WTC11 (cell line): ENCODE data around the gene HAO1. TPM values are rescaled to one million over a fixed set of nuclear protein-coding genes. Genes with fewer than 3 reads are reported as not detected.

Experiments used
- ATAC-seq: fragments of 200-7000 bp; cut with Tn5 transposase; 2 replicates; pipeline ENCODE4 v1.10.0; 2021; ENCODE audit warnings: mild to moderate bottlenecking, moderate library complexity
- CTCF ChIA-PET: fragments of 300-600 bp; sonication (Branson Sonifier 250); formaldehyde crosslinking; loops from one replicate; lab custom pipeline; 2021; ENCODE audit warnings: antibody characterized with exemption; lab: Charles Lee
- POLR2A ChIA-PET: fragments of 350-600 bp; sonication (Branson Sonifier 250); formaldehyde crosslinking; loops from one replicate; lab custom pipeline; 2021; ENCODE audit warnings: antibody characterized with exemption; lab: Charles Lee
- DNase-seq: peaks from one replicate; pipeline ENCODE4 v3.0.0; 2021; ENCODE audit warnings: low spot score
- H3K27ac Mint-ChIP-seq: 2 replicates; pipeline ENCODE4 v1.8.0; 2021; ENCODE audit warnings: mixed read lengths
- H3K27me3 Mint-ChIP-seq: 2 replicates; pipeline ENCODE4 v1.8.0; 2021; ENCODE audit warnings: low read depth, mild to moderate bottlenecking, moderate library complexity, mixed read lengths
- H3K36me3 Mint-ChIP-seq: 2 replicates; pipeline ENCODE4 v1.8.0; 2021; ENCODE audit warnings: mixed read lengths
- H3K4me1 Mint-ChIP-seq: 2 replicates; pipeline ENCODE4 v1.8.0; 2022; ENCODE audit warnings: mixed read lengths
- H3K4me3 Mint-ChIP-seq: 2 replicates; pipeline ENCODE4 v1.8.0; 2021; ENCODE audit warnings: mild to moderate bottlenecking, moderate library complexity, mixed read lengths
- H3K9me3 Mint-ChIP-seq: 2 replicates; pipeline ENCODE4 v1.8.0; 2021; ENCODE audit warnings: mixed read lengths
- CREB1 ChIP-seq: sonication (generic); formaldehyde crosslinking; IDR thresholded peaks from 2 replicates; pipeline ENCODE4 v1.8.0; 2023; ENCODE audit warnings: mild to moderate bottlenecking, missing genetic modification reagents
- NFE2L1 ChIP-seq: sonication (generic); formaldehyde crosslinking; IDR thresholded peaks from 2 replicates; pipeline ENCODE4 v1.8.1; 2023; ENCODE audit warnings: missing genetic modification reagents
- NR2C2 ChIP-seq: sonication (generic); formaldehyde crosslinking; IDR thresholded peaks from 2 replicates; pipeline ENCODE4 v1.8.0; 2022; ENCODE audit warnings: mild to moderate bottlenecking, missing genetic modification reagents
- PREB ChIP-seq: sonication (generic); formaldehyde crosslinking; IDR thresholded peaks from 2 replicates; pipeline ENCODE4 v1.8.1; 2022; ENCODE audit warnings: mild to moderate bottlenecking, missing genetic modification reagents, moderate library complexity, borderline replicate concordance
- SMAD3 ChIP-seq: sonication (generic); formaldehyde crosslinking; IDR thresholded peaks from 2 replicates; pipeline ENCODE4 v1.8.0; 2022; ENCODE audit warnings: missing genetic modification reagents, mild to moderate bottlenecking, borderline replicate concordance
- SOX15 ChIP-seq: fragments of 250-450 bp; sonication (Bioruptor Pico); IDR thresholded peaks from 2 replicates; pipeline ENCODE4 v1.9.0; 2021; ENCODE audit warnings: mild to moderate bottlenecking
- STAT6 ChIP-seq: sonication (generic); formaldehyde crosslinking; conservative IDR thresholded peaks from 2 replicates; pipeline ENCODE4 v1.8.1; 2023; ENCODE audit warnings: mild to moderate bottlenecking, low read depth, missing genetic modification reagents, moderate library complexity
- USF2 ChIP-seq: sonication (generic); formaldehyde crosslinking; IDR thresholded peaks from 2 replicates; pipeline ENCODE4 v1.8.1; 2023; ENCODE audit warnings: mild to moderate bottlenecking, missing genetic modification reagents, moderate library complexity
- ZNF232 ChIP-seq: sonication (generic); formaldehyde crosslinking; IDR thresholded peaks from 2 replicates; pipeline ENCODE4 v1.8.0; 2022; ENCODE audit warnings: mild to moderate bottlenecking, missing genetic modification reagents
- ZNF512 ChIP-seq: sonication (generic); formaldehyde crosslinking; IDR thresholded peaks from 2 replicates; pipeline ENCODE4 v1.8.1; 2022; ENCODE audit warnings: missing genetic modification reagents, borderline replicate concordance
- ZNF532 ChIP-seq: fragments of 250-450 bp; sonication (Bioruptor Pico); IDR thresholded peaks from 2 replicates; pipeline ENCODE4 v1.9.0; 2021; ENCODE audit warnings: mild to moderate bottlenecking, borderline replicate concordance
- total RNA-seq: library from RNA; stranded (reverse); gene quantifications from 3 replicates; pipeline ENCODE4 v1.2.3, GENCODE V29; 2021

Gene HAO1
- total RNA-seq, 1 experiment from 2014 or later: not detected

GRCh38 chr20:7971536-7972280 is 31.4 kb upstream of the HAO1 start (continued):
- TF ChIP-seq ZNF512 (CRISPR knock-in tag) (no peak), ZNF532 (no peak), NFE2L1 (CRISPR knock-in tag) (no peak)
- TF ChIP-seq, all 79 proteins: peak for 0

GRCh38 chr20:7967199-7967844 is 27.1 kb upstream of the HAO1 start:
- CTCF ChIA-PET: interaction anchor here (1.0 to 1.3 kb wide), 2 partner anchors 17 to 755 kb away, joined by 3 to 4 read pairs; no protein-coding TSS in a partner anchor
- H3K27ac Mint-ChIP-seq: no peak overlapping the region

More at GRCh38 chr20:7967199-7967844, 27.1 kb upstream of the HAO1 start:
- POLR2A ChIA-PET: no interaction called here
- H3K36me3 Mint-ChIP-seq: no peaks in the 10 kb centered on the region
- no peaks in the 10 kb centered on the region; the same call in 1 of the 2 replicates for H3K27me3 Mint-ChIP-seq
- no peaks in the 10 kb centered on the region for H3K9me3 Mint-ChIP-seq
- H3K4me1 Mint-ChIP-seq: no peaks in the 10 kb centered on the region
- no peak overlapping the region for H3K4me3 Mint-ChIP-seq
- ATAC-seq (no peak), DNase-seq (no peak)
- no peak for TF ChIP-seq STAT6 (CRISPR knock-in tag)
- no peak for TF ChIP-seq ZNF232
- no peak for TF ChIP-seq ZNF532
- no peak for TF ChIP-seq USF2
- TF ChIP-seq SMAD3 (CRISPR knock-in tag): no peak
- TF ChIP-seq CREB1: no peak
- TF ChIP-seq NFE2L1 (CRISPR knock-in tag): no peak
- no peak for TF ChIP-seq PREB
- TF ChIP-seq SOX15 (CRISPR knock-in tag): no peak
- no peak for TF ChIP-seq NR2C2 (CRISPR knock-in tag)
